H9 (cell line): Measurements from ENCODE around the gene KTN1. TPM values are rescaled to one million over a fixed set of nuclear protein-coding genes. Genes with fewer than 3 reads are reported as not detected.

ENCODE experiments used
- DNase-seq: peaks from one replicate; pipeline ENCODE4 v3.0.0-alpha.2; 2017
- H2AFZ ChIP-seq: one replicate; pipeline ENCODE4 v1.6.1; 2013; ENCODE audit warnings: mild to moderate bottlenecking, low read length, control low read depth, moderate library complexity
- H2AK5ac ChIP-seq: 2 replicates; pipeline ENCODE4 v1.6.1; 2013; ENCODE audit warnings: low read length, control low read depth, mixed read lengths; ENCODE audit not compliant: insufficient read length
- H2BK120ac ChIP-seq: one replicate; pipeline ENCODE4 v1.6.1; 2013; ENCODE audit warnings: low read depth, mild to moderate bottlenecking, low read length, control low read depth, inconsistent platforms; ENCODE audit not compliant: poor library complexity, severe bottlenecking
- H2BK12ac ChIP-seq: 2 replicates; pipeline ENCODE4 v1.6.1; 2013; ENCODE audit warnings: low read length, control low read depth, mixed read lengths, low read depth; ENCODE audit not compliant: insufficient read length
- H2BK15ac ChIP-seq: 2 replicates; pipeline ENCODE4 v1.6.1; 2013; ENCODE audit warnings: low read depth, low read length, control low read depth
- H2BK20ac ChIP-seq: one replicate; pipeline ENCODE4 v1.6.1; 2013; ENCODE audit warnings: low read depth, mild to moderate bottlenecking, low read length, control low read depth, inconsistent platforms; ENCODE audit not compliant: poor library complexity, severe bottlenecking
- H2BK5ac ChIP-seq: 2 replicates; pipeline ENCODE4 v1.6.1; 2013; ENCODE audit warnings: low read length, control low read depth, mixed read lengths; ENCODE audit not compliant: insufficient read length
- H3K14ac ChIP-seq: 2 replicates; pipeline ENCODE4 v1.6.1; 2013; ENCODE audit warnings: low read length, control low read depth; ENCODE audit not compliant: insufficient read depth
- H3K18ac ChIP-seq: 2 replicates; pipeline ENCODE4 v1.6.1; 2013; ENCODE audit warnings: low read depth, mild to moderate bottlenecking, mixed read lengths, low read length, control low read depth; ENCODE audit not compliant: insufficient read length
- H3K23ac ChIP-seq: 2 replicates; pipeline ENCODE4 v1.6.1; 2013; ENCODE audit warnings: low read length, control low read depth, mixed read lengths, low read depth; ENCODE audit not compliant: insufficient read length
- H3K23me2 ChIP-seq: 2 replicates; pipeline ENCODE4 v1.6.1; 2013; ENCODE audit warnings: low read depth, mild to moderate bottlenecking, mixed read lengths, low read length, control low read depth; ENCODE audit not compliant: insufficient read length, poor library complexity, severe bottlenecking
- H3K27ac ChIP-seq: 2 replicates; pipeline ENCODE4 v1.5.1; 2013; ENCODE audit warnings: low read length, control low read depth, mixed read lengths, low read depth; ENCODE audit not compliant: insufficient read length
- H3K27me3 ChIP-seq: 2 replicates; pipeline ENCODE4 v1.6.1; 2013; ENCODE audit warnings: low read length, control low read depth, inconsistent platforms; ENCODE audit not compliant: insufficient read depth
- H3K4ac ChIP-seq: 2 replicates; pipeline ENCODE4 v1.6.1; 2013; ENCODE audit warnings: low read depth, mild to moderate bottlenecking, control low read depth, inconsistent platforms, low read length, moderate library complexity
- H3K4me1 ChIP-seq: 2 replicates; pipeline ENCODE4 v1.6.1; 2013; ENCODE audit warnings: low read length, control low read depth, inconsistent platforms; ENCODE audit not compliant: insufficient read depth
- H3K4me2 ChIP-seq: 2 replicates; pipeline ENCODE4 v1.6.1; 2013; ENCODE audit warnings: low read length, control low read depth, mixed read lengths; ENCODE audit not compliant: insufficient read length, insufficient read depth
- H3K56ac ChIP-seq: 2 replicates; pipeline ENCODE4 v1.6.1; 2013; ENCODE audit warnings: low read depth, mild to moderate bottlenecking, mixed read lengths, low read length, control low read depth; ENCODE audit not compliant: insufficient read length
- H3K79me1 ChIP-seq: 2 replicates; pipeline ENCODE4 v1.6.1; 2013; ENCODE audit warnings: low read depth, mild to moderate bottlenecking, moderate library complexity, low read length, control low read depth, inconsistent platforms; ENCODE audit not compliant: insufficient read depth, poor library complexity, severe bottlenecking
- H3K79me2 ChIP-seq: 2 replicates; pipeline ENCODE4 v1.6.1; 2013; ENCODE audit warnings: low read length, control low read depth, inconsistent platforms; ENCODE audit not compliant: insufficient read depth
- H3K9ac ChIP-seq: 2 replicates; pipeline ENCODE4 v1.6.1; 2013; ENCODE audit warnings: low read length, control low read depth, mixed read lengths; ENCODE audit not compliant: insufficient read length; ENCODE audit errors: extremely low read depth
- H3K9me3 ChIP-seq: one replicate; pipeline ENCODE4 v1.6.1; 2013; ENCODE audit warnings: low read depth, low read length, inconsistent platforms; ENCODE audit not compliant: control insufficient read depth
- H3T11ph ChIP-seq: one replicate; pipeline ENCODE4 v1.6.1; 2013; ENCODE audit warnings: mild to moderate bottlenecking, low read length, control low read depth, inconsistent platforms
- H4K20me1 ChIP-seq: one replicate; pipeline ENCODE4 v1.6.1; 2013; ENCODE audit not compliant: control insufficient read depth, insufficient read length, insufficient read depth
- H4K5ac ChIP-seq: 2 replicates; pipeline ENCODE4 v1.6.1; 2013; ENCODE audit warnings: low read depth, mild to moderate bottlenecking, mixed read lengths, low read length, control low read depth; ENCODE audit not compliant: insufficient read length
- H4K8ac ChIP-seq: replicated peaks from 2 replicates; pipeline ENCODE4 v1.6.1; 2013; ENCODE audit warnings: low read length, control low read depth, mixed read lengths, low read depth; ENCODE audit not compliant: insufficient read length
- H4K91ac ChIP-seq: 2 replicates; pipeline ENCODE4 v1.6.1; 2013; ENCODE audit warnings: low read depth, mild to moderate bottlenecking, moderate library complexity, mixed read lengths, low read length, control low read depth; ENCODE audit not compliant: insufficient read length
- H3K27ac Mint-ChIP-seq, 3 experiments: 2 replicates in 2 of 3; 3 replicates in 1 of 3; pipeline ENCODE4 v1.8.0; 2020 to 2021; ENCODE audit warnings: mixed read lengths in 3 of 3, mild to moderate bottlenecking in 1 of 3, moderate library complexity in 1 of 3
- H3K27me3 Mint-ChIP-seq: 2 replicates; pipeline ENCODE4 v1.8.0; 2021; ENCODE audit warnings: low read depth, mild to moderate bottlenecking, moderate library complexity, mixed read lengths
- H3K36me3 Mint-ChIP-seq, 3 experiments: 2 replicates in 2 of 3; 3 replicates in 1 of 3; pipeline ENCODE4 v1.8.0; 2020 to 2021; ENCODE audit warnings: low read depth in 3 of 3, mixed read lengths in 3 of 3; ENCODE audit not compliant: insufficient read depth in 1 of 3
- H3K4me1 Mint-ChIP-seq, 2 experiments: 2 replicates each; pipeline ENCODE4 v1.8.0; 2020; ENCODE audit warnings: mixed read lengths in 2 of 2
- H3K4me3 Mint-ChIP-seq, 2 experiments: 2 replicates in 1 of 2; 3 replicates in 1 of 2; pipeline ENCODE4 v1.8.0; 2020 to 2021; ENCODE audit warnings: mild to moderate bottlenecking in 2 of 2, mixed read lengths in 2 of 2, moderate library complexity in 1 of 2
- H3K9me3 Mint-ChIP-seq, 2 experiments: 2 replicates in 1 of 2; 3 replicates in 1 of 2; pipeline ENCODE4 v1.8.0; 2020; ENCODE audit warnings: mild to moderate bottlenecking in 2 of 2, mixed read lengths in 2 of 2, moderate library complexity in 1 of 2
- WGBS: extraction: QIAGEN DNeasy Blood & Tissue Kit; methylation state at CpG from one replicate; pipeline ENCODE4 v1.1.7; 2013; ENCODE audit warnings: missing lambda C conversion rate, low lambda C conversion rate, mixed read lengths; ENCODE audit not compliant: insufficient read length; ENCODE audit errors: extremely low coverage; 5-methylcytosine and 5-hydroxymethylcytosine counted together
- total RNA-seq: library from RNA; stranded (reverse); gene quantifications from 2 replicates; pipeline ENCODE4 v1.2.1, GENCODE V29; 2021
- TF ChIP-seq, protein P1 (sequence below): fragments of 200-600 bp; sonication (generic); conservative IDR thresholded peaks from 3 replicates; pipeline ENCODE4 v1.8.0; 2021; ENCODE audit warnings: antibody characterized with exemption, mild to moderate bottlenecking

The KTN1 gene
- total RNA-seq, 1 experiment from 2014 or later, result 128 TPM

DNA sequence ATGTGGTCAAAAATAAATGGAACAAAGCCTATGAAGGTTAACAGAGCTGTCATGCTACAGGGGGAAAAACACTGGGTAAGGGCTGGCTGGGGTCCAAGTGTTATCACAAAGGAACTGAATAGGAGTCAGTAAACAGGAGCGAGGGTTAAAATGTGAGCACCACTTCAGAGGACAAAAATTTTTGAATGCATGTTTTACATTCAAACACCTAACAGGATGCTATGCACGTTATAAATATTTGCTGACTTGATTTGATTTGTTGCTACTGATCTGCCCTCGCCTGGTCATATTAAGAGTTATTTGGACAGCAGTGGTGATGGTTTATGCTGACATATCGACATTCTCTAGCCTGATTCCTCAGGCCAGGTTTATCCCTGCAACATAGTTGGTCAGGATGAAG lies 7.4 kb upstream of the KTN1 start:
- no peaks in the 10 kb centered on the region for H3K4me1 ChIP-seq
- no peak overlapping the region for H2AK5ac ChIP-seq
- H3K9me3 ChIP-seq, result no peaks in the 10 kb centered on the region
- no peak overlapping the region for H3K4me2 ChIP-seq
- peaks cover 0 to 3% of the 10 kb centered on the region in 2 experiments; a peak in 2 of 4 replicates for H3K4me1 Mint-ChIP-seq
- H2BK20ac ChIP-seq, result no peak overlapping the region
- peaks cover 2 to 9% (median 3%) of the 10 kb centered on the region in 3 experiments; a peak in 4 of 7 replicates for H3K36me3 Mint-ChIP-seq
- no peaks in the 10 kb centered on the region for H3K79me1 ChIP-seq
- H4K20me1 ChIP-seq, result no peaks in the 10 kb centered on the region
- H2BK120ac ChIP-seq, result no peak overlapping the region
- no peaks in the 10 kb centered on the region for H3K27me3 Mint-ChIP-seq
- H3K23ac ChIP-seq, result no peak overlapping the region
- no peak overlapping the region for H2BK15ac ChIP-seq
- H2AFZ ChIP-seq, result no peak overlapping the region
- no peaks in the 10 kb centered on the region for H3K79me2 ChIP-seq
- no peak overlapping the region for H2BK5ac ChIP-seq
- no peak overlapping the region for H4K5ac ChIP-seq
- no peak overlapping the region for H3K27ac ChIP-seq
- H4K91ac ChIP-seq, result no peak overlapping the region
- H4K8ac ChIP-seq, result no peak overlapping the region
- no peak overlapping the region for H3K4me3 Mint-ChIP-seq
- no peak overlapping the region for H3K56ac ChIP-seq
- H3K18ac ChIP-seq, result no peak overlapping the region
- TF ChIP-seq, protein P1, sequence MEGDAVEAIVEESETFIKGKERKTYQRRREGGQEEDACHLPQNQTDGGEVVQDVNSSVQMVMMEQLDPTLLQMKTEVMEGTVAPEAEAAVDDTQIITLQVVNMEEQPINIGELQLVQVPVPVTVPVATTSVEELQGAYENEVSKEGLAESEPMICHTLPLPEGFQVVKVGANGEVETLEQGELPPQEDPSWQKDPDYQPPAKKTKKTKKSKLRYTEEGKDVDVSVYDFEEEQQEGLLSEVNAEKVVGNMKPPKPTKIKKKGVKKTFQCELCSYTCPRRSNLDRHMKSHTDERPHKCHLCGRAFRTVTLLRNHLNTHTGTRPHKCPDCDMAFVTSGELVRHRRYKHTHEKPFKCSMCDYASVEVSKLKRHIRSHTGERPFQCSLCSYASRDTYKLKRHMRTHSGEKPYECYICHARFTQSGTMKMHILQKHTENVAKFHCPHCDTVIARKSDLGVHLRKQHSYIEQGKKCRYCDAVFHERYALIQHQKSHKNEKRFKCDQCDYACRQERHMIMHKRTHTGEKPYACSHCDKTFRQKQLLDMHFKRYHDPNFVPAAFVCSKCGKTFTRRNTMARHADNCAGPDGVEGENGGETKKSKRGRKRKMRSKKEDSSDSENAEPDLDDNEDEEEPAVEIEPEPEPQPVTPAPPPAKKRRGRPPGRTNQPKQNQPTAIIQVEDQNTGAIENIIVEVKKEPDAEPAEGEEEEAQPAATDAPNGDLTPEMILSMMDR, result no peak
- H3K23me2 ChIP-seq, result no peaks in the 10 kb centered on the region
- no CpG with 5 or more reads among the region's 4 CpGs for WGBS
- H3K27me3 ChIP-seq, result no peaks in the 10 kb centered on the region
- no peak for DNase-seq
- H2BK12ac ChIP-seq, result no peak overlapping the region
- H3K14ac ChIP-seq, result no peak overlapping the region
- no peak overlapping the region for H3K27ac Mint-ChIP-seq
- no peak overlapping the region for H3K9ac ChIP-seq
- no peaks in the 10 kb centered on the region for H3K9me3 Mint-ChIP-seq
- H3K4ac ChIP-seq, result no peak overlapping the region
- no peak overlapping the region for H3T11ph ChIP-seq
